ENCODE measurements around the gene ABHD16A.
"Not testable (repeated sequence)": the region's sequence is repeated elsewhere in the genome, so short reads cannot be mapped to it uniquely, and the experiment has no call there.

Gene ABHD16A

DNA sequence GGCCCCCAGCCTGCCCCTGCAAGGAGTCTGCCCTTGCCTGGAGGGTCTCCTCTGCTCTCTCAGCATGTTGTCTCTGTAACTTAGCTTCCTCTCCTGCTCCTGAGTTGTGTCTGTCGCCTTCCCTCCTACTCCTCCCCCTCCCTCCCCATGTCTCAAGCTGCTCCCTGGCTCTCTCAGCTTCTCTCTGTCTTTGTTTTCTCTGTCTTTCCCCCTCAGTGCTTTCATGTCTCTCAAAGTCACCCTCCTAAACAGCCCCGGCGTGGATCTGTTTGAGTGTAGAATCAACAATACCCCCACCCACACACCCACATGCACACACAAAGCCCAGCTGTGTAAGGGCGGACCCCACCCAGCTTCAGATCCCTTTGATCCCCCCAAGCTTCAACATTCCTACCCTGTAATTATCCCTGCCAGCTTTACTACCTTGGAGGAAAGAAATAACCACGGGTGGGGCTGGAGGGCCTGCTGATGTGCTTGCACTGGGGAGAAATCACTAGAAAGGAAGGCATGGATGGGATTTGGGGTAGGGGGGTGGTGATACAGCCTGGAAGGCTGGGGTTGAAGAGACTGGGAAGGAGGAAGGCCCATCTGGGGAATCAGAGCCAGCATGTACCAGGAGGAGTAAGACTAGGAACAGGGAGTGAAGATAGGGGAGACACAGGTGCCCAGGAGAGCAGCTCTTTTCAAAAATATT is 11.0 kb upstream of the ABHD16A start:
- no peak for DNase-seq

DNA sequence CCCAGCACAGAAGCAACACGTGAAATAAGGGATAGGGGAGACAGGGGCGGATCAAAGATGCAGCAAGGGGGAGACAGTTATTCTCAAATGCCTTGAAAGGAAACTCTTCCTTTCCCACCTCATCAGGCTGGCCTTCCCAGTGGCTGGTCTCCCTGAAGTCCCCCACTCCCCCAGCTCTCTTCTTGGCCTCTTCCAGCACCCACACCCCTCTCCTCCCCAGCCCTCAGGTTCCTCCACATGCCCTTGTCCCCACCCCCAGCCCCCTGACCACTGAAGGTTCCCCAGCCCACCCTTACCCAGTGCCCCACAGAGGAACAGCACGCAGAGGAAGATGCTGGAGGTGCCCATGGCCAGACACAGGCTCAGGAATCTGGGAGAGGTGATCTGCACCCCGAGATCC is 10.3 kb upstream of the ABHD16A start:
- DNase-seq, result no peak

DNA sequence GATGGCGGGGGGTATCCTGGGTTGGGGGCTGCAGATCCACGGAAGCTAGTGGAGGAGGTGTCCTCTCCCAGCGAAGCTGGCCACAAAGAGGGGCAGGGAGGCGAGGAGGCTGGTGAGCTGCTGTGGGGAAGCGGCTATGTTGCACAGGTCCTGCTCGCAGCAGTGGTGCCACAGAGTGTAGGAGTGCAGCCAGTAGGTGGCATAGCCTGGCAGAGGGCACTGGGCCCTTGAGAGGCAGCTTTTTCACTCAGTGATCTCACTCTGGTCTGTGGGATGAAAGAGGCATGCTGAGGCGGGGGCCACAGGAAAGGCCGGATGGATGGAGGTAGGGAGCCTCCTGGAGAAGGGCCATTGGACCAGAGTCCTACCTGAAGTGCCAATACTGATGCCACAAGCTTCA is 9.2 kb upstream of the ABHD16A start:
- no peak for DNase-seq

- DNase-seq, result no peak
Measured at GRCh38 chr6:31711233-31711632, 8.1 kb upstream of the ABHD16A start.

- no peak for DNase-seq
Measured at GRCh38 chr6:31710523-31711219, 7.5 kb upstream of the ABHD16A start.

DNA sequence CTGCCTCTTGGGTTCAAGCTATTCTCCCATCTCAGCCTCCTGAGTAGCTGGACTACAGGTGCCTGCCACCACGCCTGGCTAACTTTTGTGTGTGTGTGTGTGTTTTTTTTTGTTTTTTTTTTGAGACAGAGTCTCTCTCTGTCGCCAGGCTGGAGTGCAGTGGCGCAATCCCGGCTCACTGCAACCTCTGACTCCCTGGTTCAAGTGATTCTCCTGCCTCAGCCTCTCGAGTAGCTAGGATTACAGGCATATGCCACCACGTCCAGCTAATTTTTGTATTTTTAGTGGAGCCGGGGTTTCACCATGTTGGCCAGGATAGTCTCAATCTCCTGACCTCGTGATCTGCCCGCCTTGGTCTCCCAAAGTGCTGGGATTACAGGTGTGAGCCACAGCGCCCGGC is 6.0 kb upstream of the ABHD16A start:
- DNase-seq, result not testable (repeated sequence)

- no peak for DNase-seq
Measured at GRCh38 chr6:31708224-31708623, 5.1 kb upstream of the ABHD16A start.

- DNase-seq, result no peak
Measured at GRCh38 chr6:31707701-31708100, 4.6 kb upstream of the ABHD16A start.

- no peak for DNase-seq
Measured at GRCh38 chr6:31706599-31706998, 3.5 kb upstream of the ABHD16A start, which contains the start of gene LY6G6F. Gene LY6G6F, plus strand, starts transcription at chr6:31706866. Its CDS starts 41 bp downstream, at chr6:31706907.

- no peak for DNase-seq
Measured at GRCh38 chr6:31705931-31706330, 2.8 kb upstream of the ABHD16A start.

DNA sequence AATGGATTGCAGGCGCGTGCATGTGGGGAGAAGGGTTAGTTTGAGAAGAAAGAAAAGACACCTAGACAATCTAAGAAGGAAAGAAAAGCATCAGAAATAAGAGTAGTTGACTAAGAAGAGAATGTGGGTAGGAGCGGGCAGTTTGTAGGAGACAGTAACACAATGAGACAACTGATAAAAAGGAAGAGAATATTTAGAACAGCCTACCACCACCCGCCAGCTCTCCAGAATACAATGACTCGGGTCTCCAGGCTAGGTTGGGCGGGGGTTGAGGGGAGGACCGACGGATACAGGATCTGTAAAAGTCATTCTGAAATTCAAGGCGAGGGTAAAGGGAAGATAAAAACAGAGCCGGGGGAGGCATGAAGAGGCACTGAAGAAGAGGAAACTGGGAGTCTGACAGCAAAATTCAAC is 712 bp downstream of the ABHD16A start:
- DNase-seq, result peak; percentile 56

DNA sequence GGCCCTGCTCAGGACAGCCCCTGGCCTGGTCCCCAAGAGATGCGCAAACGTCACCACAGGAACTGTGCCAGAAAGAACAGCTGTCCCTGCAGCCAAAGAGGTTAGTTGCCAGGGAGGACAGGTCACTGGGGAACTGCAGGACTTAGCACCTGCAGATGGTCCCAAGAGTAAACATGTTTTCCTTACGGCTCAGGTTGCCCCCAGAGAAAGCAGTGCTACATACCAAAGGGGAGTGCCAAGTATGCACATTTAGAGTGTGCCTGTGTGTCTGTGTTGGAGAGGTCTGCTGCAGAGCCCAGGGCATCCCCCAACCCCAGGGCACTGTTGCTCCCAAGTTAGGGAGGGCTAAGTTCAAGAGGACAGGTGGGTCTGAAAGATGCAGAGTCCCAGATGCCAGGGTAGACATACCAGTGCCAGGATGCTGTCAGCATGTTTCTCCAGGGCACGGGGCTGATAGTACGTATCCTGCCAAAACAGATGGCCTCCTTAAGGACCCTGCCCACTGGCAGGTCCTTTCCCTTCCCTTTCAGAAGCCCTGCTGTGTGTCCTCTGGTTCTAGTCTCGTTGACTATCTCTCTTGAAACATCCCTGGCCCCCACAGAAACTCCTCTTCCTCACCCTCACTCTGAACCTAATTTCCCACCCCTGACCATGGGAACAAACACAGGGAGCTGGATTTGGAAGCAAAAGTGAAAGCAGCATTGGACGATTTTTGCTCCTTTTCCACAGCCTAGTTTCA is 1.3 kb downstream of the ABHD16A start:
- no peak for DNase-seq

- DNase-seq, result no peak
Measured at GRCh38 chr6:31700740-31701401, 2.3 kb downstream of the ABHD16A start.

DNA sequence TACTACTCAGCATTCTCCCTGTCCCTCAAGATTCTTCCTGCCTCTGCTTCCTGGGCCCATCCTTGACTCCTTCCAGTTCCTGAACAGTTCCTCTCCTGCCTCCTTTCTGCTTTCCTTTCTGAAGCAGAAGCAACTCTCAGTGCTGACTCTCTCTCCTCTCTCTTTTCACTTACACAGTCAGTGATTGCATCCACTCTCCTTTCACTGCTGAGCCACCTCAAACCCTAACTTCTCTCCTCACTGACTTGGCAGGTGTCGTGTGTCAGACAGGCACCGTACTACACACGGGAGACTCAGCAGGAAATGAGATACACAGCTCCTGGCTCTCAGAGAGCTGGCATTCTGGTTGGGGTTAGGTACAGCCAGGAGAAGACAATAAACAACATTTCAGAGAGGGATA is 5.6 kb downstream of the ABHD16A start:
- DNase-seq, result no peak

- no peak for DNase-seq
Measured at GRCh38 chr6:31693535-31693934, 9.6 kb downstream of the ABHD16A start.

GRCh38 chr6:31692886-31693285 is 10.2 kb downstream of the ABHD16A start:
- DNase-seq, result no peak

DNA sequence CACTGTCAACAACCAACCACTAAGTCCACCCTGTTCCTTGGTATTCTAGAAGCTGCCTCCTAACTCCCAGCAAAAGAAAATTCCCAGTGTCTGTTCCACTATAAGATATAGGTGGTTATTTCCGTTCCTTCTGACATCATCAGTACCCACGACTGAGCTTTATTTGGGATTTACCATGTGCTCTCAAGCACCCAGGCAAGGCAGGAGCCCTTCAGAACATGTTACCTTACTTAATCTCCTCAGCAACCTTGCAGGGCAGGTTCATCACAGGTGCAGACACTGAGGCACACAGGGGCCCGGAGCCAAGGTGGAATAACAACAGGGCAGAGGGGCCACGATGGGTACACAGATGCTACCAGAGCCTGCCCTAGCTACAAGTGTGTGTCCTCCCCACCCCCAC is 10.8 kb downstream of the ABHD16A start:
- no peak for DNase-seq

DNA sequence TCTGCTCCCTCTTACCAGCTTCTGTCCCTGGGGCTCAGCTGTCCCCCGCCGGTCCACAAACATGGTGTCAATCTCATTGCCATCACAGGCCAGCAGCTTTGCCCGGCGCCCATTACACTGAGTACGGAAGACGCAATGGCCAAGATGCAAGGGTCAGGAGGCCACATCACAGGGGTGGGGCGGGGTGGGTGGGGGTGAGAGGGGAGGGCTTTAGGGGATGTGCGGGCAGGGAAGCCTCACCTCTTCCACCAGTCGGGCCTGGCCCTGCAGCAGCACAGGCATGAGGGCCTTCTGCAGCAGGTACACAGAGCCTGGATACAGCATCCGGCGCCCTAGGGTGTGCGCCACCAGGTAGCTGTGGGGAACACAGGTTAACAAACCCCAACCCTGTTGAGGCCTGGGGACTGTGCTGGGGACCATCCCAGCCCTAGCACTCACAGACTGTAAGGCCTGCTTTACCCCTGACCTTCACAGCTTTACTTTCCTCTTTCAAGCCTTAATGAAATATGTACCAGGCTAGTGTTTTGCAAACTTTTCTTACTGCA is 11.5 kb downstream of the ABHD16A start:
- no peak for DNase-seq

DNA sequence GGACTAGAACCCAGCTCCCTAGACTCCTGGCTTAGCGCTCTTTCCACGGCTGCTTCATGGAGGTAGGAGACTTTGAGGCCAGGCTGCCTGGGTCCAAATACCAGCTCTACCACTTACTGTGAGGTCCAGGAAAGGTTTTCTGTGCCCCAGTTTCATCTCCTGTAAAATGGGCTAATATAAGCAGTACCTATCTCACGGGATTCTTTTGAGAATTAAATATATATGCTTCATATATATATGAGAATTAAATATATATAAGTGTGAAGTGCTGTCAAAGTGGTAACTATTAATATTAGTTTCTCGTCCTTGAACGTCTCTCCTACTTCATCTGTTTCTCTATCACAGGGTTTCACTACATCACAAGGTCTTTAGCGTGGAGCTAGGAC is 12.1 kb downstream of the ABHD16A start:
- DNase-seq, result no peak

GRCh38 chr6:31690231-31691077 is 12.7 kb downstream of the ABHD16A start:
- no peak for DNase-seq

GRCh38 chr6:31689249-31690110 is 13.6 kb downstream of the ABHD16A start:
- no peak for DNase-seq

Measured in left hindlimb (tissue), 1 donor.